ENCODE results near the gene TAMALIN.

- TF ChIP-seq CTCF (IDR thresholded peaks at IDR 0.05) (no peak), POLR2A (IDR thresholded peaks at IDR 0.05) (no peak), POLR2AphosphoS5 (IDR thresholded peaks at IDR 0.05) (no peak)
Measured at GRCh38 chr12:51975196-51975595, 31.6 kb upstream of the TAMALIN start.

All from suprapubic skin (tissue), 4 donors.